Fibroblast of upper back skin (primary cell): ENCODE results near the gene BBS9.

ENCODE experiments used
- DNase-seq: peaks from one replicate; pipeline ENCODE4 v3.0.0-alpha.2; 2013

The BBS9 gene

GRCh38 chr7:33388332-33388731, 259.0 kb downstream of the BBS9 start:
- no peak for DNase-seq

GRCh38 chr7:33392148-33392547, 262.8 kb downstream of the BBS9 start:
- DNase-seq = no peak

DNA sequence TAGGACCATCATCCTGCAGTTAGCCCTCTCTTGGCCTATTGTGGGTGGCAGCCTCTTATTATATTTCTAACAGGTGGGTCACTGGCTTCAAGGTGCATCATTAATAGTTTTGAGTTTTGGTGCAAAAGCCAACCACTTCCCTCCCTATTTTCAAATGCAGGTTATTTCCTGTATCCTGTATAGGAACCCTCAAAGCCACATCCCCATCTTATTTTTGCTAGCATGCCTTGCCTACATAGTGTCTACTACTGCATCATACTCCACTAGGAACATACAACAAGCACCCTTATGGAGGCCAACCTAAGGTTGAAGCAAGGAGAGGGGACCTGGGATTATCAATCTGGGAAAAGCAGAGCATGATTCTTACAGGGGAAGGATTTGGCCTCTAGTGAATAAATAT, 264.4 kb downstream of the BBS9 start:
- no peak for DNase-seq

DNA sequence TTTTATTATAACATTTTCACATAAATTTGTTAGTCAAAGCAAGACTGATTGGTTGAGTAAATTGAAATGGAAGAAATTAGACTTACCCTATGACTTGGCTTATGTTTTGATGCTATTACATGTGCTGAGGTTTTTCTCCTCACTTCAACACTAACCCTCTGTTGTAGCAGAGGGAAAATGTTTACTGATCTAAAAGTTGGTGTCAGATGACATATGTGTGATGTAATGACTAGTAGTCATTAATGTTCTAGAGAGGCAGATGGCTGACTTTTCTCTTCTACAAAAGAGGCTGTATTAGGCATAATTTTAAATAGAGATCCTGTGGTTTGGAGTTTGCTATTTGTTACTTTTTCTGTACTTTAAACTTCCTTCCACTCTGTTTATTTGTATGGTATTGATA, 266.0 kb downstream of the BBS9 start:
- no peak for DNase-seq

DNA sequence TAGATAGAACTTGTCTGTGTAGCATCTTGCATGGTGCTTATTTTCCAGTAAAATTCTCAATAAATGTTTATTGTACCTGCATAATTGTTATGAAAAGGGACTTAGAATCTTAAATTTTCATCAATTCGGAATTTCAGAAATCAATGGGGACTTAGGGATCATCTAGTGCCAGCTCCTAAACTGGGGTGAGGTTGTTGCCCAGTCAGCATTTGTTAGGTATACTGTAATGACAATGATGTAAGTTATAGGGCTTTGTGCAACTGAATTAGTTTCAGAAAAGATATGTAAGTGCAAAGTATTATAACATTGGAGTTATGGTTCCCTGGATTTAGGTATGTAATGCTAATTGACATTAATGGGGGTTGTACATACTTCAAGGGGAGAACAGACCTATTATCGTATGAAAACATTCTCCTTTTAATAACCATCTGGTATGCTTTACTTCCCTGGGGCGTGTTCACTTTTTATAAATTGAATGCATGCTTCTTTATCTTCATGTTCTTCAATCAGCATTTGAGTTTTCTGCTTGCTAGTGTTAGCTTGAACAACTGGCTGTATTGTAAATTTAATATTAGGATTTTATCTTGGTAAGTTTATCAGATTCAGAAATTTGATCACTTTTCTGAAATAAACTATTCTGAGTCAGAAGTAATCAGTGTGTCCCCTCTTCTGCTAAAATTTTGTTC, 270.3 kb downstream of the BBS9 start:
- no peak for DNase-seq

GRCh38 chr7:33400214-33400538, 270.8 kb downstream of the BBS9 start:
- DNase-seq = no peak

GRCh38 chr7:33410266-33410665, 280.9 kb downstream of the BBS9 start:
- DNase-seq = no peak

DNA sequence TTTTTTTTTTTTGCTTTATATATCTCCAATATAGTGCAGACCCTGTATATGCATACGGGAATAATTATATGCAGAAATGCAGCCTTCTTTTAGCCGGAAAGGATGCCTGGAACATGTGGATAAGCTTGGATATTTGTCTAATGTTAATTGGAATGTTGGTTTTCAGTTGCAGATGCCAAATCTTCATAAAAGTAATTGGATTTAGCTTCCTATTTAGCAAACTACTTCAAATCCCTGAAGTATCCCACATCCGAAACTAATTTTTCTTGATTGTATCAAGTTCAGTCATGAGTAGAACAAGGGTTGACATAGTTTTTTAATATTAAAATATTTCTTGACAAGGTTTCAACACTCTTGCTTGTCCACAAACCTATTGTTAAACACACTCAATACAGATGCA, 281.7 kb downstream of the BBS9 start:
- no peak for DNase-seq

GRCh38 chr7:33412331-33412730, 283.0 kb downstream of the BBS9 start:
- DNase-seq = no peak

GRCh38 chr7:33418251-33418701, 288.9 kb downstream of the BBS9 start:
- DNase-seq = peak; percentile 85

DNA sequence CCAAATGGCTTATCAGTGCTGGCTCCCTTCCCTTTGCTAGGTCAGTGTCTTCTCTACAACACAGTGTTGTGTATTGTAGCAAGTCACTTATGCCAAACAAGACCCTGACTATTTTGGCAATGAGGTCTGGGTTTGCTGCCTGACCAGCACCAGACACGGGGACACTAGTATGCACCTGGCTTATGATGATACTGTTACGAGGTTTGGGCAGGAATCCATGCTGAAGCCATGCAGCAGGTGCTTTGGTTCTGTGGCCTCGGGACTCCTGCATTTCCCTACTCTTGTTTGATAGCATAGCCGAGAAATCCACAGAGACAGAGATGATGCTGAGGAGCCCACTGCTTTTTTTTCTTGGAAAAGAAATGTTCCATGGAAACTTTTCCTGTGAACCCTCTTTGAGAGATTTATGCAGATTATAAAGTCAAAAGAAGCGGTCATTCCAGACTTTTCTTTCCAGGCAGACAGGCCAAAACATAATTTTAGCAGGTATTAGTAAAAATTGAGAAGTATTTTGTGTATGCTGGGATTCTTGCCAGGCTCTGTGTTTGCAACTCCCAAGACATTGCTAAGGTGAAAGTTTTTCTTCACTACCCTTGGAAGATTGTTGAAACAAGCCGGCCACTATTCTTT, 291.1 kb downstream of the BBS9 start:
- DNase-seq = no peak

- peak; percentile 31 for DNase-seq
Measured at GRCh38 chr7:33421429-33421828, 292.1 kb downstream of the BBS9 start.

DNA sequence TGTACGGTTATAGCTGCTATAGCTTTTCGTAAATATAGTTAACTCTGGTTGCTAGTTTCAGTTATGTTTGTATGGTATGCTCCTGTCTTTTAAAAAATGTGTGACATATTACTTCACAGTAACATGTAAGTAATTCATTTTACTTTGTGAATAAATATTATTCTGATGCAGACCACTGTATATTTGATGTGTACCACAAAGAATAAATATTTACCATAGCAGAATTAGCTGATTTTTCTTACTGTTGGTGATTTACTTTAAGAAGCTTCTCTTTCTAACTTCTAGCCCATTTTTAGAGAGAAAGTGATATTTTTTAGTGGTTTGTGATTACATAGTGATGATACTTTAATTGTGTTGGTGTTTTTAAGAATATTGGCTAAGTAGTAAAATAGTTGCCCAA, 292.8 kb downstream of the BBS9 start:
- DNase-seq = no peak

DNA sequence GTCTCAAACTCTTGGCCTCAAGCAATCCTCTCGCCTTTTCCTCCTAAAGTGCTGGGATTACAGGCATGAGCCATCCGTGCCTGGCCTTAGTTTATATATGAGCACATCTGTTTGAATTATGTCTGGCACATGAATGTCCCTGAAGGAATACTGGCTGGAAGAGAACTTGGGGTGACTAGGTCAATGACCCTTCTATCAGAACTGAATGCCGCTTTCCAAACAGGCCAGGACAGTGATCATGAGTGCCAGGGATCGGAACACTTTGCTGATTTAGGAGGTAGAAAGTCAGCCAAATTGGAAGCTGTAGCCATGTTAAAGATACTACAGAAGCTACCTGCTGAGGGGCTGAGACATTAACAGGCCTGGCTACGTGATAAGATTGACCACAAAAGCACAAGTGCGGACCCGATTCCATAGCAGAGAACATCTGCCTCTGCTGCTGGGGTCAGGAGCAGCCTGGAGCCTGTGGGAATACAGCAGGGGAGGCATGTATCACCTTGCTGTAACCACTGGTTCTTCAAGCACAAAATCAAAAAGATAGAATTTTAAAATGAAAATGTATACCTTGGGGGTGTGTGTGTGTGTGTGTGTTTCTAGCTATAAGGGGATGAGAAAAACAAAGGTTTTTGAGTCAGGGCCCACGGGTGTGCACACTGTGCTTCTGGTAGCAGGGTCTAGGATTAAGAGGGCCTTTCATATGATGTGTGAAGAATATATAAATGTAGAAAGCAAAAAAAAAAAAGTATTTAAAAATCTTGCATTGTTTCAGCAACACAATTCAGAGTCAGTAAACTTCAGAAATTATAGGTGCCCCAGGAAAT, 293.7 kb downstream of the BBS9 start:
- no peak for DNase-seq

- DNase-seq = no peak
Measured at GRCh38 chr7:33423646-33424020, 294.3 kb downstream of the BBS9 start.

GRCh38 chr7:33425395-33425794, 296.0 kb downstream of the BBS9 start:
- DNase-seq = no peak

GRCh38 chr7:33425929-33426678, 296.7 kb downstream of the BBS9 start:
- DNase-seq = no peak

DNA sequence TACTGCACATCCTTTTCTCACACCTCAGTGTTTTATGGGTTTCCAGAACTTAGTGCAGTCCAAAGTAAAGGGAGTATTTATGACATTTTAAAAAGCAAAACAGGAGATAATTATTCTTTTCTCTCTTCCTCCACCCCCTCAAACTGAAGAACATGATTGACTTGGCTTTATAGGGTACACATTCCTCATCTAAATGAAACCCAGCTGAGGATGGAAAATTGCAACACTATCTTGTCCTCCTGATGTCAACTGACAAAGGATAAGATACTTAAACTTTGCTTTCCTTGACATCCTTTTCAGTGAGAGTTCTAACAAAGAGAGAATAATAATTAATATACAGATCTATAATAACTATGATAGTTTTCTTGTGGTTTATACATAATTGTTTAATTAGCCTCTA, 299.1 kb downstream of the BBS9 start:
- no peak for DNase-seq

GRCh38 chr7:33431543-33431942, 302.2 kb downstream of the BBS9 start:
- no peak for DNase-seq

GRCh38 chr7:33432821-33433220, 303.5 kb downstream of the BBS9 start:
- no peak for DNase-seq

- DNase-seq = no peak
Measured at GRCh38 chr7:33433357-33433756, 304.0 kb downstream of the BBS9 start.

DNA sequence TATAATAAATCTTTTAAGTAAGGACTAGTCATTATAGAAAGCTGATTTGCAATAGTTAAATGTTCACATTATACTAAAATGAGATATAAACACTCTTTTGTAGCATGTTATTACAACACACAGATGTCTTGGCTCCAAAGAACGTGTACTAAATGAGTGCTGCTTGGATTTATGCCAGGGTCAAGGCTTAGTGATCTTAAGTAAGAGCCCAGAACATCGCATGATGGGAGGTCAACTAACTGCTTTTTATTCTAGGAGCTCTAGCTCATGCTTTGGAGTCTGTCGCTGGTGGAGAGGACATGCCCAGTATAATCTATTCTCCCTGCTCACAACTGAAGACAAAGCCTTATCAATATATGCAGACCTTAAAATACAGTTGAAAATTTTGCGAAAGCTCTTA, 315.1 kb downstream of the BBS9 start:
- peak; percentile 6 for DNase-seq

DNA sequence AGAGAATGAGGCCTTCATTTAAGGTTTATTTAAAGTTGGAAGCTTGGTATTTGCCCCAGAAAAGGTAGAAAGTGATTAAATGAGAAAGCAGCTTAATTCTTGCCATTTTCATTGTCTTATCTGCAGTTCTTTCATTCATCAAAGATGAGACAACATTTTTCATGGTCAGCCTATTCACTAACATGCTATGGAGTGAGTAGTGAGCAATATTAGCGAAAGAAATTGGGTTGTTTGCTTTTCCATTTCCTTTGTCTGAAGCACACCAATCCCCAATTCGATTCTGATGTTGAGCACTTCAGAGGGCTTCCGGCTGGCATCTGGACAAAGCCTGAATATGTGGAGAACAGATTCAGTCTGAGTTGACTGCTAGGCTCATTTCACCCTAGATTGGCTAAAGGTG, 317.2 kb downstream of the BBS9 start:
- no peak for DNase-seq

DNA sequence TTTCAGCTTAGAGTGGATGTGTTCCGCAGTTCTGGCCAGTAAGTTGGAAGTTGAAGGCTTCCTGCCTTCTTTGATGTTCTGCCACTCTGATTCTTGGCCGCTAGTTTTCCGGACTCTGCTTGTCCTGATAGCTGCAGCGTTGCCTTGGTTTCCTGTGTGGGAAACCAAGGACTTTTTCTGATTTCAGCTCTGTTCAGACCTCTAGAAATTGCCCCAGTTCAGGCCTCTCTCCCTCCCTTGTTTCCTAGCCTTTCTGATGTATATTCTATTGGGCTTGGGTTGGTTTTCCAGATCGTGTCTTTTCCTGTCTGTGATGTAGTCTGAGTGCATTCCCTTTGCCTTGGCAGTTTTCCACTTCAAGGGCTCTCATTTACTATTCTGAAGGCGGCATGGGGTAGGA, 318.7 kb downstream of the BBS9 start:
- DNase-seq = no peak
